Non-pigmented ciliary epithelial cell (primary cell): ENCODE results near the gene SKOR2.

Source experiments
- DNase-seq: peaks from one replicate; pipeline ENCODE4 v3.0.0-alpha.2; 2010; ENCODE audit warnings: low read depth

Gene SKOR2

GRCh38 chr18:47251289-47252120, at the start of gene SKOR2:
Gene SKOR2 (minus strand): TSS chr18:47251660. CDS start chr18:47249183, 2,477 bp downstream.
- no peak for DNase-seq

- no peak for DNase-seq
These were observed 45.0 kb upstream of the SKOR2 start for GRCh38 chr18:47296462-47296861.

GRCh38 chr18:47294801-47295200, 43.3 kb upstream of the SKOR2 start:
- no peak for DNase-seq

GRCh38 chr18:47288741-47289140, 37.3 kb upstream of the SKOR2 start:
- no peak for DNase-seq

- no peak for DNase-seq
These were observed 36.6 kb upstream of the SKOR2 start for GRCh38 chr18:47287911-47288585.

- no peak for DNase-seq
These were observed 35.4 kb upstream of the SKOR2 start for GRCh38 chr18:47286776-47287410.

GRCh38 chr18:47285456-47285855, 34.0 kb upstream of the SKOR2 start:
- no peak for DNase-seq

GRCh38 chr18:47284721-47285395, 33.4 kb upstream of the SKOR2 start:
- DNase-seq: no peak

- DNase-seq: no peak
These were observed 32.0 kb upstream of the SKOR2 start for GRCh38 chr18:47283476-47283875.

GRCh38 chr18:47280121-47280520, 28.7 kb upstream of the SKOR2 start:
- no peak for DNase-seq

GRCh38 chr18:47274961-47275360, 23.5 kb upstream of the SKOR2 start:
- no peak for DNase-seq

- DNase-seq: no peak
These were observed 13.7 kb upstream of the SKOR2 start for GRCh38 chr18:47265197-47265596.

GRCh38 chr18:47264308-47264700, 12.8 kb upstream of the SKOR2 start:
- DNase-seq: no peak

- DNase-seq: no peak
These were observed 12.2 kb upstream of the SKOR2 start for GRCh38 chr18:47263430-47264307.

GRCh38 chr18:47263150-47263429, 11.6 kb upstream of the SKOR2 start:
- DNase-seq: no peak

- no peak for DNase-seq
These were observed 11.1 kb upstream of the SKOR2 start for GRCh38 chr18:47262301-47263149.

- DNase-seq: no peak
These were observed 10.4 kb upstream of the SKOR2 start for GRCh38 chr18:47261902-47262300.

- DNase-seq: no peak
These were observed 9.7 kb upstream of the SKOR2 start for GRCh38 chr18:47260924-47261701.

- DNase-seq: no peak
These were observed 8.9 kb upstream of the SKOR2 start for GRCh38 chr18:47260120-47260923.
